Lung (tissue), 12 donors: ENCODE measurements around the gene LYPD3. TPM values are rescaled to one million over a fixed set of nuclear protein-coding genes. Genes with fewer than 3 reads are reported as not detected.

Experiments used
- ATAC-seq: fragments of 200-7000 bp; cut with Tn5 transposase; one replicate; pipeline ENCODE4 v1.9.1; 2020; ENCODE audit warnings: moderate number of reproducible peaks; ENCODE audit not compliant: insufficient read depth, low FRiP score
- DNase-seq, 3 donors: peaks; one replicate each; pipeline ENCODE4 v3.0.0-alpha.2; 2013 to 2017
- H3K27ac ChIP-seq, 2 donors: one replicate each; pipeline ENCODE4 v1.5.1; 2013; ENCODE audit warnings: mild to moderate bottlenecking in 2 of 2, moderate library complexity in 2 of 2, control low read depth in 1 of 2, inconsistent platforms in 1 of 2, low read depth in 1 of 2, low read length in 1 of 2
- H3K27me3 ChIP-seq, 3 donors: one replicate each; pipeline ENCODE4 v1.5.1; 2013; ENCODE audit warnings: low read length in 2 of 3; ENCODE audit not compliant: control insufficient read depth in 3 of 3, insufficient read depth in 3 of 3
- H3K36me3 ChIP-seq, 4 donors: one replicate each; pipeline ENCODE4 v1.5.1; 2013; ENCODE audit warnings: low read length in 4 of 4, mild to moderate bottlenecking in 1 of 4, moderate library complexity in 1 of 4; ENCODE audit not compliant: control insufficient read depth in 4 of 4, insufficient read depth in 4 of 4
- H3K4me1 ChIP-seq, 5 donors: one replicate each; pipeline ENCODE4 v1.5.1; 2013; ENCODE audit warnings: low read length in 5 of 5, mild to moderate bottlenecking in 2 of 5, moderate library complexity in 1 of 5; ENCODE audit not compliant: control insufficient read depth in 5 of 5, insufficient read depth in 5 of 5
- H3K4me3 ChIP-seq: one replicate; pipeline ENCODE4 v1.5.1; 2013; ENCODE audit warnings: mild to moderate bottlenecking, control low read depth, moderate library complexity
- H3K9ac ChIP-seq, 2 donors: one replicate each; pipeline ENCODE4 v1.5.1; 2013; ENCODE audit warnings: low read length in 2 of 2, control low read depth in 1 of 2; ENCODE audit not compliant: insufficient read depth in 1 of 2
- H3K9me3 ChIP-seq, 4 donors: one replicate each; pipeline ENCODE4 v1.5.1; 2013; ENCODE audit warnings: low read length in 3 of 4, mild to moderate bottlenecking in 1 of 4, moderate library complexity in 1 of 4; ENCODE audit not compliant: control insufficient read depth in 4 of 4, insufficient read depth in 3 of 4
- CTCF ChIP-seq: IDR thresholded peaks from 2 replicates; pipeline ENCODE4 v1.5.1; 2012; ENCODE audit warnings: mild to moderate bottlenecking; ENCODE audit errors: control extremely low read depth, extremely low read depth
- WGBS, 2 donors: extraction: QIAGEN DNeasy Blood & Tissue Kit; methylation state at CpG; one replicate each; pipeline ENCODE4 v1.1.7; 2013; 5-methylcytosine and 5-hydroxymethylcytosine counted together
- polyA plus RNA-seq, 2 donors: library from polyadenylated mRNA; stranded (reverse); fragments of 200-250 nt; gene quantifications; one replicate each; pipeline ENCODE4 v1.2.1, GENCODE V29; 2013
- total RNA-seq, 2 donors: library from RNA; depleted of rRNA in 1 of 2; stranded (reverse); fragments of >200 nt in 1 of 2; gene quantifications; one replicate each; pipeline ENCODE4 v1.2.1, GENCODE V29; 2014 to 2021
- donor health status: control.
- donor health status: control.
- donor health status: Bipolar disorder and iron deficiency.
- donor health status: healthy.
- donor health status: DM: yes; HTN: yes; CAD: no.

Gene LYPD3
- total and polyA plus RNA-seq, 4 donors = 0.28 to 1.7 (median 0.95) TPM

- ATAC-seq (no peak), DNase-seq (no peak)
- 59 to 67% methylated on average over 9 to 10 of the region's 10 CpGs for WGBS, 2 donors
- H3K36me3 ChIP-seq = peaks cover 0 to 4% (median 0%) of the 10 kb centered on the region in 4 donors
- no peak overlapping the region for H3K4me3 ChIP-seq
- H3K27ac ChIP-seq = no peak overlapping the region
- peaks cover 0 to 9% (median 7%) of the 10 kb centered on the region in 3 donors for H3K27me3 ChIP-seq
- H3K9me3 ChIP-seq = no peaks in the 10 kb centered on the region
- H3K4me1 ChIP-seq = peaks cover 0 to 7% (median 0%) of the 10 kb centered on the region in 5 donors
- no peak for TF ChIP-seq CTCF
- no peak overlapping the region for H3K9ac ChIP-seq
Measured at GRCh38 chr19:43470288-43470687, 4.9 kb upstream of the LYPD3 start.

GRCh38 chr19:43469160-43469480 lies 3.7 kb upstream of the LYPD3 start:
- peak overlapping the region in 1 of 2 donors; percentile 8 for H3K27ac ChIP-seq
- no peak overlapping the region for H3K9ac ChIP-seq
- H3K4me1 ChIP-seq = peaks cover 0 to 10% (median 0%) of the 10 kb centered on the region in 5 donors
- H3K27me3 ChIP-seq = peaks cover 0 to 13% (median 11%) of the 10 kb centered on the region in 3 donors
- ATAC-seq = no peak
- DNase-seq = no peak
- H3K9me3 ChIP-seq = no peaks in the 10 kb centered on the region
- H3K36me3 ChIP-seq = peaks cover 0 to under 1% (median 0%) of the 10 kb centered on the region in 4 donors
- WGBS, 2 donors = 63 to 81% methylated on average over 1 of the region's 1 CpG
- no peak for TF ChIP-seq CTCF
- no peak overlapping the region for H3K4me3 ChIP-seq

- H3K9me3 ChIP-seq = no peaks in the 10 kb centered on the region
- 92 to 94% methylated on average over 4 of the region's 4 CpGs for WGBS, 2 donors
- no peak overlapping the region for H3K9ac ChIP-seq
- peaks cover 0 to 13% (median 11%) of the 10 kb centered on the region in 3 donors for H3K27me3 ChIP-seq
- no peak for DNase-seq
- no peak overlapping the region for H3K4me3 ChIP-seq
- H3K36me3 ChIP-seq = no peaks in the 10 kb centered on the region
- no peak for TF ChIP-seq CTCF
- peaks cover 0 to 10% (median 0%) of the 10 kb centered on the region in 5 donors for H3K4me1 ChIP-seq
- peak overlapping the region in 1 of 2 donors; percentile 8 for H3K27ac ChIP-seq
- ATAC-seq = no peak
Measured at GRCh38 chr19:43468354-43469159, 3.1 kb upstream of the LYPD3 start.
